ENCODE measurements around the gene TAF11L7. TPM values are rescaled to one million over a fixed set of nuclear protein-coding genes. Genes with fewer than 3 reads are reported as not detected.
"Not testable (repeated sequence)": the region's sequence is repeated elsewhere in the genome, so short reads cannot be mapped to it uniquely, and the experiment has no call there.

TAF11L7 gene
- total and polyA plus RNA-seq, 2 donors (not counting 3 experiments of a cell fraction or from before 2014, with no cell fraction given): not detected

DNA sequence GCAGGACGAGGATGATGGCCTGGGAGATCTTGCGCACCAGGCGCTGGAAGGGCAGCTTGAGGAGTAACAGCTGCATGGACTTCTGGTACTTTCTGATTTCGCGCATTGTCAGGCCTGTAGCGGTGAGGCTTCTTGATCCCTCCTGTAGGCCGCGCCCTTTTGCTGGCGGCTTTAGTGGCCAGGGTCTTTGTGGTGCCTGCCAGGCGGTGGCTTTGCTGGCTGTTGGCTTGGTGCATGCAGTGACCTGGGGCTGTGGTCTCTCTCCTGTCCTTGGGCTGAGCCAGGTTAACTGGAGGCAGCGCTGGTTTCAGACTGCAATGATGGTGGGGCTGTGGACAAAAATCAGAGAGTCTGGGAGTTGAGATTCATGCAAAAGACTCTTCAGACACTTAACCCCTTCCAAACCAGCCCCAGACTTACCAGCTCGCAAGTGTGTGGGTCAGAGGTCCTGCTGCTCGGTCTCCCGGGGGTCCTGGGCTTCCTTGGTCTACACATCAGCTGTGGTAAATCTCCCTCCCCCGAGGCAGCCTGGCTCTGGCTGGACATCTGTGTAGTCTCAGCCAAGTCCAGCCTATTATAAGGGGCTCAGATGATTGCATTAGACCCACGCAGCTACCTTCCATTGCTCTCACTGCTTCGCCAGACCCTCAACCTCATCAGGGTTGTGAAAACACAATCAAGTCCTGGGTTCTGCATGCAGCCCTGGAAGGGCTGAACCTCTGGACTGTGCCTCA, 29.5 kb upstream of the TAF11L7 start:
- TF ChIP-seq FOS (IDR thresholded peaks at IDR 0.05; ENCODE audit: borderline replicate concordance, insufficient read depth, low read length) (no peak), JUN (IDR thresholded peaks at IDR 0.05; ENCODE audit: borderline replicate concordance, insufficient read depth, insufficient read length, low read depth) (no peak), POLR2A (IDR thresholded peaks at IDR 0.05; ENCODE audit: low read depth, low read length) (no peak), POLR2AphosphoS5 (IDR thresholded peaks at IDR 0.05; ENCODE audit: insufficient read depth, low read depth, low read length) (no peak), MYC (IDR thresholded peaks at IDR 0.05; ENCODE audit: low read depth, low read length) (no peak), GATA2 (IDR thresholded peaks at IDR 0.05; ENCODE audit: insufficient read depth, insufficient read length, low read depth, low read length) (no peak), EZH2 (IDR thresholded peaks at IDR 0.05; ENCODE audit: borderline replicate concordance, low read depth, low read length, severe bottlenecking) (no peak), CTCF (IDR thresholded peaks at IDR 0.05; ENCODE audit: extremely low read depth in 1 of 2, insufficient read depth in 1 of 2, low read depth in 1 of 2, low read length in 2 of 2) (no peak)
- TF ChIP-seq, protein P1, sequence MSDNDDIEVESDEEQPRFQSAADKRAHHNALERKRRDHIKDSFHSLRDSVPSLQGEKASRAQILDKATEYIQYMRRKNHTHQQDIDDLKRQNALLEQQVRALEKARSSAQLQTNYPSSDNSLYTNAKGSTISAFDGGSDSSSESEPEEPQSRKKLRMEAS (IDR thresholded peaks at IDR 0.05; ENCODE audit: insufficient read depth, insufficient read length): no peak
- Histone ChIP-seq H3K27ac (ENCODE audit: insufficient read depth, low read depth, low read length) (no peak overlapping the region), H3K4me3 (replicated peaks in 1 of 3; ENCODE audit: insufficient read depth in 1 of 3, low read depth in 1 of 3, low read length in 3 of 3) (no peak overlapping the region), H3K79me2 (ENCODE audit: control insufficient read depth, insufficient read depth, low read length) (no peaks in the 10 kb centered on the region), H4K20me1 (replicated peaks; ENCODE audit: control insufficient read depth, extremely low read depth, insufficient read depth, low read length) (no peaks in the 10 kb centered on the region), H3K27me3 (ENCODE audit: control insufficient read depth in 2 of 2, insufficient read depth in 2 of 2, low read length in 2 of 2) (no peaks in the 10 kb centered on the region), H3K4me1 (ENCODE audit: control insufficient read depth, extremely low read depth, insufficient read depth, low read length) (no peaks in the 10 kb centered on the region), H3K36me3 (ENCODE audit: control insufficient read depth in 2 of 2, extremely low read depth in 1 of 2, insufficient read depth in 2 of 2, low read length in 2 of 2) (no peaks in the 10 kb centered on the region), H3K9ac (replicated peaks; ENCODE audit: extremely low read depth, insufficient read depth, low read length) (no peak overlapping the region), H3K9me3 (replicated peaks; ENCODE audit: control insufficient read depth, insufficient read depth, low read length) (no peaks in the 10 kb centered on the region), H3K4me2 (ENCODE audit: insufficient read depth, low read length) (no peak overlapping the region), H2AFZ (ENCODE audit: low read depth, low read length) (no peak overlapping the region), H3K9me1 (replicated peaks; ENCODE audit: control insufficient read depth, extremely low read depth, insufficient read depth, low read length) (no peaks in the 10 kb centered on the region)
- BruUV-seq (replicated peaks): no TSS peak
- intact Hi-C loops (cut with micrococcal nuclease) (no loop called here), dilution Hi-C loops (cut with MboI; ENCODE audit: extremely low pct_ligation_motif_present, low sequenced_read_pairs) (no loop called here)
- ChIA-PET CTCF (no interaction called here), POLR2A (no interaction called here)
- FAIRE-seq (no peak), DNase-seq (ENCODE audit: low read depth, low spot score) (no peak)

GRCh38 chr5:17610092-17610491, 24.5 kb upstream of the TAF11L7 start, which contains the start of gene TAF11L12:
TSS of gene TAF11L12 (plus strand) at chr5:17610392.
- H4K20me1 ChIP-seq (replicated peaks; ENCODE audit: control insufficient read depth, extremely low read depth, insufficient read depth, low read length); H3K27ac ChIP-seq (ENCODE audit: insufficient read depth, low read depth, low read length); CTCF ChIA-PET; H3K36me3 ChIP-seq (ENCODE audit: control insufficient read depth in 2 of 2, extremely low read depth in 1 of 2, insufficient read depth in 2 of 2, low read length in 2 of 2); POLR2A ChIA-PET; H3K4me2 ChIP-seq (ENCODE audit: insufficient read depth, low read length); dilution Hi-C loops (cut with MboI; ENCODE audit: extremely low pct_ligation_motif_present, low sequenced_read_pairs); H3K9me3 ChIP-seq (replicated peaks; ENCODE audit: control insufficient read depth, insufficient read depth, low read length); H3K27me3 ChIP-seq (ENCODE audit: control insufficient read depth in 2 of 2, insufficient read depth in 2 of 2, low read length in 2 of 2); intact Hi-C loops (cut with micrococcal nuclease); BruUV-seq (replicated peaks); FAIRE-seq; H3K9ac ChIP-seq (replicated peaks; ENCODE audit: extremely low read depth, insufficient read depth, low read length); H3K4me3 ChIP-seq (replicated peaks in 1 of 3; ENCODE audit: insufficient read depth in 1 of 3, low read depth in 1 of 3, low read length in 3 of 3); H2AFZ ChIP-seq (ENCODE audit: low read depth, low read length); H3K9me1 ChIP-seq (replicated peaks; ENCODE audit: control insufficient read depth, extremely low read depth, insufficient read depth, low read length); DNase-seq (ENCODE audit: low read depth, low spot score); H3K79me2 ChIP-seq (ENCODE audit: control insufficient read depth, insufficient read depth, low read length); H3K4me1 ChIP-seq (ENCODE audit: control insufficient read depth, extremely low read depth, insufficient read depth, low read length): not testable (repeated sequence)

GRCh38 chr5:17607461-17607860, 21.9 kb upstream of the TAF11L7 start:
- H3K36me3 ChIP-seq (ENCODE audit: control insufficient read depth in 2 of 2, extremely low read depth in 1 of 2, insufficient read depth in 2 of 2, low read length in 2 of 2); H3K79me2 ChIP-seq (ENCODE audit: control insufficient read depth, insufficient read depth, low read length); BruUV-seq (replicated peaks); H3K4me3 ChIP-seq (replicated peaks in 1 of 3; ENCODE audit: insufficient read depth in 1 of 3, low read depth in 1 of 3, low read length in 3 of 3); intact Hi-C loops (cut with micrococcal nuclease); FAIRE-seq; H3K9me1 ChIP-seq (replicated peaks; ENCODE audit: control insufficient read depth, extremely low read depth, insufficient read depth, low read length); H3K9me3 ChIP-seq (replicated peaks; ENCODE audit: control insufficient read depth, insufficient read depth, low read length); H3K4me1 ChIP-seq (ENCODE audit: control insufficient read depth, extremely low read depth, insufficient read depth, low read length); CTCF ChIA-PET; H3K27ac ChIP-seq (ENCODE audit: insufficient read depth, low read depth, low read length); H3K27me3 ChIP-seq (ENCODE audit: control insufficient read depth in 2 of 2, insufficient read depth in 2 of 2, low read length in 2 of 2); H4K20me1 ChIP-seq (replicated peaks; ENCODE audit: control insufficient read depth, extremely low read depth, insufficient read depth, low read length); DNase-seq (ENCODE audit: low read depth, low spot score); H3K4me2 ChIP-seq (ENCODE audit: insufficient read depth, low read length); POLR2A ChIA-PET; dilution Hi-C loops (cut with MboI; ENCODE audit: extremely low pct_ligation_motif_present, low sequenced_read_pairs); H3K9ac ChIP-seq (replicated peaks; ENCODE audit: extremely low read depth, insufficient read depth, low read length); H2AFZ ChIP-seq (ENCODE audit: low read depth, low read length): not testable (repeated sequence)
